IMR-90 (cell line): ENCODE results near the gene HNRNPL. TPM values are rescaled to one million over a fixed set of nuclear protein-coding genes. Genes with fewer than 3 reads are reported as not detected.
"Not testable (repeated sequence)": the region's sequence is repeated elsewhere in the genome, so short reads cannot be mapped to it uniquely, and the experiment has no call there.

ENCODE experiments used
- ATAC-seq: fragments of 200-7000 bp; cut with Tn5 transposase; 2 replicates; pipeline ENCODE4 v1.9.1; 2020; ENCODE audit warnings: low read depth, mild to moderate bottlenecking, moderate library complexity
- BruUV-seq: library from RNA; stranded (reverse); fragments of 400-500 nt; replicated peaks from 2 replicates; lab custom pipeline; 2021; lab: Mats Ljungman, UMichigan
- CTCF ChIA-PET: fragments of 300-600 bp; formaldehyde crosslinking; extraction: SDS; loops from one replicate; lab custom pipeline; 2021; ENCODE audit warnings: antibody characterized with exemption; lab: Yijun Ruan, JAX
- POLR2A ChIA-PET: fragments of 300-600 bp; sonication (Branson Sonifier 250); formaldehyde crosslinking; loops from one replicate; lab custom pipeline; 2022; ENCODE audit warnings: antibody characterized with exemption; ENCODE audit not compliant: unreplicated experiment; lab: Charles Lee
- DNase-seq: peaks from one replicate; pipeline ENCODE4 v3.0.0; 2013
- H2AFZ ChIP-seq: replicated peaks from 2 replicates; pipeline ENCODE3; 2013; ENCODE audit warnings: low read length, mild to moderate bottlenecking; ENCODE audit not compliant: poor library complexity
- H2AK5ac ChIP-seq: 2 replicates; pipeline ENCODE4 v1.6.1; 2013; ENCODE audit warnings: low read depth, low read length, inconsistent platforms
- H2AK9ac ChIP-seq: replicated peaks from 2 replicates; pipeline ENCODE3; 2013; ENCODE audit warnings: mild to moderate bottlenecking, low read depth, low read length, moderate library complexity; ENCODE audit not compliant: poor library complexity
- H2BK120ac ChIP-seq: 2 replicates; pipeline ENCODE4 v1.6.1; 2013; ENCODE audit warnings: low read depth, low read length, inconsistent platforms
- H2BK15ac ChIP-seq: 3 replicates; pipeline ENCODE4 v1.6.1; 2013; ENCODE audit warnings: low read depth, low read length, inconsistent platforms
- H2BK20ac ChIP-seq: 2 replicates; pipeline ENCODE4 v1.6.1; 2013; ENCODE audit warnings: low read depth, mild to moderate bottlenecking, inconsistent platforms, low read length, moderate library complexity
- H2BK5ac ChIP-seq: 2 replicates; pipeline ENCODE4 v1.6.1; 2013; ENCODE audit warnings: mild to moderate bottlenecking, low read depth, low read length, inconsistent platforms; ENCODE audit not compliant: poor library complexity, severe bottlenecking
- H3K14ac ChIP-seq: replicated peaks from 2 replicates; pipeline ENCODE4 v1.6.1; 2013; ENCODE audit warnings: low read depth, low read length, inconsistent platforms
- H3K18ac ChIP-seq: 2 replicates; pipeline ENCODE4 v1.6.1; 2013; ENCODE audit warnings: low read depth, low read length, control low read depth
- H3K23ac ChIP-seq: 2 replicates; pipeline ENCODE4 v1.6.1; 2013; ENCODE audit warnings: low read depth, low read length, inconsistent platforms
- H3K27ac ChIP-seq: 2 replicates; pipeline ENCODE4 v1.5.1; 2013; ENCODE audit warnings: mild to moderate bottlenecking, control low read depth, low read length; ENCODE audit not compliant: insufficient read depth
- H3K27me3 ChIP-seq: 2 replicates; pipeline ENCODE4 v1.6.1; 2013; ENCODE audit warnings: low read length; ENCODE audit not compliant: control insufficient read depth, insufficient read depth
- H3K36me3 ChIP-seq: 2 replicates; pipeline ENCODE4 v1.6.1; 2013; ENCODE audit warnings: low read length, mixed read lengths; ENCODE audit not compliant: control insufficient read depth, insufficient read depth
- H3K4ac ChIP-seq: 2 replicates; pipeline ENCODE4 v1.6.1; 2013; ENCODE audit warnings: low read depth, low read length, inconsistent platforms
- H3K4me1 ChIP-seq: 2 replicates; pipeline ENCODE4 v1.6.1; 2013; ENCODE audit warnings: low read length, mixed read lengths; ENCODE audit not compliant: control insufficient read depth, insufficient read depth
- H3K4me2 ChIP-seq: 2 replicates; pipeline ENCODE4 v1.6.1; 2013; ENCODE audit warnings: low read depth, mild to moderate bottlenecking, control low read depth, low read length, moderate library complexity
- H3K4me3 ChIP-seq: 2 replicates; pipeline ENCODE4 v1.5.1; 2013; ENCODE audit warnings: low read depth, mild to moderate bottlenecking, control low read depth, low read length, moderate library complexity; ENCODE audit not compliant: insufficient read depth
- H3K56ac ChIP-seq: 2 replicates; pipeline ENCODE4 v1.6.1; 2013; ENCODE audit warnings: low read length, inconsistent platforms; ENCODE audit not compliant: insufficient read depth; ENCODE audit errors: extremely low read depth
- H3K79me1 ChIP-seq, 2 experiments: 2 replicates each; pipeline ENCODE4 v1.6.1; 2013; ENCODE audit warnings: low read length in 2 of 2, inconsistent platforms in 1 of 2, low read depth in 1 of 2
- H3K9ac ChIP-seq: 2 replicates; pipeline ENCODE4 v1.6.1; 2013; ENCODE audit warnings: low read depth, low read length, control low read depth
- H3K9me1 ChIP-seq: 2 replicates; pipeline ENCODE4 v1.6.1; 2013; ENCODE audit warnings: low read length, inconsistent platforms; ENCODE audit not compliant: insufficient read depth
- H3K9me3 ChIP-seq: 2 replicates; pipeline ENCODE4 v1.6.1; 2013; ENCODE audit warnings: low read length; ENCODE audit not compliant: control insufficient read depth, insufficient read depth
- H4K20me1 ChIP-seq: 2 replicates; pipeline ENCODE4 v1.6.1; 2013; ENCODE audit warnings: low read length, inconsistent platforms; ENCODE audit not compliant: insufficient read depth
- H4K5ac ChIP-seq: 2 replicates; pipeline ENCODE4 v1.6.1; 2013; ENCODE audit warnings: mild to moderate bottlenecking, low read depth, low read length, control low read depth
- H4K8ac ChIP-seq, 2 experiments: 2 replicates each; pipeline ENCODE4 v1.6.1; 2013; ENCODE audit warnings: low read depth in 2 of 2, low read length in 2 of 2, control low read depth in 1 of 2, inconsistent platforms in 1 of 2
- H4K91ac ChIP-seq: 2 replicates; pipeline ENCODE4 v1.6.1; 2013; ENCODE audit warnings: low read depth, low read length, inconsistent platforms; ENCODE audit not compliant: insufficient read depth
- BHLHE40 ChIP-seq: fragments of 150-350 bp; IDR thresholded peaks from 2 replicates; pipeline ENCODE4 v1.6.1; 2016; ENCODE audit warnings: mild to moderate bottlenecking, low read depth, low read length
- FOS ChIP-seq: fragments of 150-350 bp; IDR thresholded peaks from 2 replicates; pipeline ENCODE4 v1.6.1; 2016; ENCODE audit warnings: low read depth, low read length
- MAFK ChIP-seq: IDR thresholded peaks from 2 replicates; pipeline ENCODE4 v1.6.1; 2012; ENCODE audit warnings: low read depth, low read length, improper control_type of control experiment
- MXI1 ChIP-seq: IDR thresholded peaks from 2 replicates; pipeline ENCODE4 v1.6.1; 2012; ENCODE audit warnings: low read depth, mild to moderate bottlenecking, low read length, moderate library complexity, borderline replicate concordance
- POLR2A ChIP-seq: IDR thresholded peaks from 2 replicates; pipeline ENCODE4 v1.6.1; 2012; ENCODE audit warnings: mild to moderate bottlenecking, low read depth, low read length
- RAD21 ChIP-seq: IDR thresholded peaks from 2 replicates; pipeline ENCODE4 v1.6.1; 2012; ENCODE audit warnings: low read length, improper control_type of control experiment
- SMC3 ChIP-seq: fragments of 150-350 bp; IDR thresholded peaks from 2 replicates; pipeline ENCODE4 v1.6.1; 2016; ENCODE audit warnings: low read depth, mild to moderate bottlenecking, antibody characterized with exemption, low read length, moderate library complexity
- WGBS, 2 experiments: methylation state at CpG; one replicate each; pipeline versions ENCODE4 v1.1.5 to v1.1.7; 2013; ENCODE audit warnings: missing lambda C conversion rate in 2 of 2; ENCODE audit not compliant: insufficient read length in 1 of 2; ENCODE audit errors: extremely low coverage in 2 of 2; 5-methylcytosine and 5-hydroxymethylcytosine counted together
- dilution Hi-C: fragments of 300-500 bp; cut with HindIII; formaldehyde crosslinking; loops from one replicate; pipeline ENCODE4 v1.14.3; 2018; ENCODE audit warnings: low sequenced_read_pairs; ENCODE audit not compliant: unreplicated experiment
- in situ Hi-C: fragments of 300-500 bp; cut with MboI; formaldehyde crosslinking; loops from 3 replicates; pipeline ENCODE4 v1.14.3; 2019; ENCODE audit warnings: low sequenced_read_pairs, inconsistent platforms, mixed read lengths
- intact Hi-C: fragments of 100-400 bp; cut with micrococcal nuclease; formaldehyde crosslinking; loops from 2 replicates; pipeline ENCODE4 v1.10.0; 2022
- polyA plus RNA-seq, 3 experiments: library from polyadenylated mRNA; depleted of rRNA; stranded (reverse); fragments of >200 nt; gene quantifications; 2 replicates each; pipeline ENCODE4 v1.2.3, GENCODE V29; 2012; ENCODE audit warnings: low replicate concordance in 1 of 3
- total RNA-seq: library from RNA; depleted of rRNA; stranded (reverse); fragments of >200 nt; gene quantifications from 2 replicates; pipeline ENCODE4 v1.2.3, GENCODE V29; 2012
- TF ChIP-seq, protein P1 (sequence below): fragments of 150-350 bp; IDR thresholded peaks from 2 replicates; pipeline ENCODE4 v1.6.1; 2016; ENCODE audit warnings: low read depth, mild to moderate bottlenecking, low read length, moderate library complexity, borderline replicate concordance

Gene HNRNPL
- total and polyA plus RNA-seq, 2 of the 4 experiments (the other 2 are of a cell fraction) = 277 to 429 TPM

DNA sequence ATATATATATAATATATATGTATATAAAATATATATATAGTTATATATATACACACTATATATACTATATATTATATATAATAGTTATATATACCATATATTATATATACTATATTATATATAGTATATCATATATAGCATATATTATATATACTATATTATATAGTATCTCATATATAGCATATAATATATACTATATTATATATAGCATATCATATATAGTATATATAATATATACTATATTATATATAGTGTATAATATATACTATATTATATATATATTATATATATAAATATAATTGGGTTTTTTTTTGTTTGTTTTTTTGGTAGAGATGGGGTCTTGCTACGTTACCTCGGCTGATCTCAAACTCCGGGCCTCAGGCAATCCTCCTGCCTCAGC is 11.6 kb upstream of the HNRNPL start:
- Histone ChIP-seq H3K36me3 (no peaks in the 10 kb centered on the region), H4K8ac (no peak overlapping the region), H3K9me1 (no peaks in the 10 kb centered on the region), H2BK20ac (no peak overlapping the region), H3K79me1 (no peaks in the 10 kb centered on the region), H3K56ac (no peak overlapping the region), H3K14ac (no peak overlapping the region), H2BK120ac (no peak overlapping the region), H2BK5ac (no peak overlapping the region), H2AK9ac (no peak overlapping the region), H3K4me3 (no peak overlapping the region), H3K18ac (no peak overlapping the region), H3K9me3 (no peaks in the 10 kb centered on the region), H4K5ac (no peak overlapping the region), H2BK15ac (no peak overlapping the region), H3K4me1 (no peaks in the 10 kb centered on the region; the same call in 1 of the 2 replicates), H2AK5ac (no peak overlapping the region), H3K4me2 (no peak overlapping the region), H3K23ac (no peak overlapping the region), H3K27ac (no peak overlapping the region), H2AFZ (no peak overlapping the region), H3K27me3 (no peaks in the 10 kb centered on the region), H3K4ac (no peak overlapping the region), H4K20me1 (no peaks in the 10 kb centered on the region), H4K91ac (no peak overlapping the region), H3K9ac (no peak overlapping the region)
- WGBS, 2 experiments = no CpG with 5 or more reads among the region's 3 CpGs
- ChIA-PET CTCF (interaction anchor here (0.9 kb wide), 1 partner anchor 8 kb away, joined by 3 read pairs; no protein-coding TSS in a partner anchor), POLR2A (interaction anchor here (0.7 kb wide), 1 partner anchor 13 kb away, joined by 10 read pairs; no protein-coding TSS in a partner anchor)
- no peak for ATAC-seq
- intact Hi-C loops (no loop called here), dilution Hi-C loops (no loop called here), in situ Hi-C loops (no loop called here)
- TF ChIP-seq FOS (no peak), SMC3 (no peak), BHLHE40 (no peak), POLR2A (no peak), RAD21 (no peak), MAFK (no peak), MXI1 (no peak)
- TF ChIP-seq, protein P1, sequence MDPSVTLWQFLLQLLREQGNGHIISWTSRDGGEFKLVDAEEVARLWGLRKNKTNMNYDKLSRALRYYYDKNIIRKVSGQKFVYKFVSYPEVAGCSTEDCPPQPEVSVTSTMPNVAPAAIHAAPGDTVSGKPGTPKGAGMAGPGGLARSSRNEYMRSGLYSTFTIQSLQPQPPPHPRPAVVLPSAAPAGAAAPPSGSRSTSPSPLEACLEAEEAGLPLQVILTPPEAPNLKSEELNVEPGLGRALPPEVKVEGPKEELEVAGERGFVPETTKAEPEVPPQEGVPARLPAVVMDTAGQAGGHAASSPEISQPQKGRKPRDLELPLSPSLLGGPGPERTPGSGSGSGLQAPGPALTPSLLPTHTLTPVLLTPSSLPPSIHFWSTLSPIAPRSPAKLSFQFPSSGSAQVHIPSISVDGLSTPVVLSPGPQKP = no peak
- BruUV-seq = no TSS peak
- no peak for DNase-seq

DNA sequence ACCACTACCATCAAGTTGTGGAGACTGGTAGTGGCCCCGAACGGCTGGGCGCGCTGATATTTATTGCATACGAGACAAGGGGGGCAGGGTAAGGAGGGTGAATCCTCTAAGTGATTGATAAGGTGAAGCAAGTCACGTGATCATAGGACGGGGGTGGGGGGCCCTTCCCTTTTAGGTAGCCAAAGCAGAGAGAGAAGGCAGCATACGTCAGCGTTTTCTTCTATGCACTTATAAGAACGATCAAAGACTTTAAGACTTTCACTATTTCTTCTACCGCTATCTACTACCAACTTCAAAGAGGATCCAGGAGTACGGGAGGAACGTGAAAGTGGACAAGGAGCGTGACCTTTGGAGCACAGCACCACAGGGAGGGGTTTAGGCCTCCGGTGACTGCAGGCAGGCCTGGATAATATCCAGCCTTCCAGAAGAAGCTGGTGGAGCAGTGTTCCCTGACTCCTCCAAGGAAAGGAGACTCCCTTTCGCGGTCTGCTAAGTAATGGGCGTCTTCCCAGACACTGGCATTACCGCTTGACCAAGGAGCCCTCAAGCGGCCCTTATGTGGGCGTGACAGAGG is 9.9 kb upstream of the HNRNPL start:
- POLR2A ChIA-PET, H2BK120ac ChIP-seq, H3K27me3 ChIP-seq, dilution Hi-C loops, H3K4me1 ChIP-seq, H3K14ac ChIP-seq, in situ Hi-C loops, H2BK20ac ChIP-seq, H2AK9ac ChIP-seq, intact Hi-C loops, H3K36me3 ChIP-seq, H3K27ac ChIP-seq, H4K20me1 ChIP-seq, H4K91ac ChIP-seq, H3K18ac ChIP-seq, H2BK5ac ChIP-seq, DNase-seq, H2AK5ac ChIP-seq, H3K4ac ChIP-seq, H3K9ac ChIP-seq, CTCF ChIA-PET, H2AFZ ChIP-seq, H3K79me1 ChIP-seq, H3K4me3 ChIP-seq, H3K9me3 ChIP-seq, H3K56ac ChIP-seq, ATAC-seq, H3K23ac ChIP-seq, BruUV-seq, H2BK15ac ChIP-seq, H3K9me1 ChIP-seq, H4K5ac ChIP-seq: not testable (repeated sequence)
- Histone ChIP-seq H3K4me2 (peak overlapping the region; percentile 7; the same call in 1 of the 2 replicates), H4K8ac (peak overlapping the region in 1 of 2 experiments; percentile 60; a peak in 1 of 4 replicates)
- WGBS, 2 experiments = 33% methylated on average over 4 of the region's 21 CpGs; no CpG with 5 or more reads in 1 of the 2 experiments
